ENCODE results near the gene KAT6B.

- TF ChIP-seq MXI1 (conservative IDR thresholded peaks at IDR 0.05; ENCODE audit: poor library complexity, severe bottlenecking) = no peak
- no peak for TF ChIP-seq CTCF (IDR thresholded peaks at IDR 0.05; ENCODE audit: poor library complexity, severe bottlenecking)
- no peak for TF ChIP-seq EP300 (conservative IDR thresholded peaks at IDR 0.05; ENCODE audit: poor library complexity, severe bottlenecking)
- no peak for TF ChIP-seq POLR2AphosphoS5 (IDR thresholded peaks at IDR 0.05)
- TF ChIP-seq EZH2 (IDR thresholded peaks at IDR 0.05; ENCODE audit: borderline replicate concordance, insufficient read depth, low read length, poor library complexity, severe bottlenecking) = no peak
- no peak for TF ChIP-seq REST (IDR thresholded peaks at IDR 0.05; ENCODE audit: borderline replicate concordance)
Observed at GRCh38 chr10:74900297-74900696, 73.9 kb downstream of the KAT6B start.
